PC-3 (cell line): ENCODE results near the gene BCAS3. TPM values are rescaled to one million over a fixed set of nuclear protein-coding genes. Genes with fewer than 3 reads are reported as not detected.

Source experiments
- ATAC-seq: fragments of 200-7000 bp; cut with Tn5 transposase; 2 replicates; pipeline ENCODE4 v1.9.1; 2020; ENCODE audit warnings: mild to moderate bottlenecking, moderate library complexity
- BruUV-seq: library from RNA; stranded (reverse); fragments of 400-500 nt; replicated peaks from 2 replicates; lab custom pipeline; 2021; lab: Mats Ljungman, UMichigan
- CTCF ChIA-PET: fragments of 300-600 bp; sonication (Branson Sonifier 250); formaldehyde crosslinking; loops from one replicate; lab custom pipeline; 2022; ENCODE audit warnings: antibody characterized with exemption; lab: Charles Lee
- POLR2A ChIA-PET: fragments of 300-600 bp; sonication (Branson Sonifier 250); formaldehyde crosslinking; loops from one replicate; lab custom pipeline; 2022; ENCODE audit warnings: antibody characterized with exemption; ENCODE audit not compliant: unreplicated experiment; lab: Charles Lee
- DNase-seq: peaks from one replicate; pipeline ENCODE4 v3.0.0-alpha.2; 2015
- H2AFZ ChIP-seq: fragments of 300-600 bp; sonication (generic); 2 replicates; pipeline ENCODE4 v1.6.0; 2016; ENCODE audit warnings: antibody characterized with exemption, low read length
- H3F3A ChIP-seq: fragments of 300-600 bp; sonication (generic); one replicate; pipeline ENCODE4 v1.6.0; 2017; ENCODE audit warnings: antibody characterized with exemption, low read length, control low read depth, mild to moderate bottlenecking; ENCODE audit not compliant: unreplicated experiment
- H3K27ac ChIP-seq: fragments of 300-600 bp; sonication (generic); 2 replicates; pipeline ENCODE4 v1.5.1; 2016; ENCODE audit warnings: mild to moderate bottlenecking, low read length
- H3K27me3 ChIP-seq: fragments of 300-600 bp; sonication (generic); 2 replicates; pipeline ENCODE4 v1.6.1; 2016; ENCODE audit warnings: low read length, mixed read lengths
- H3K36me3 ChIP-seq: fragments of 300-600 bp; sonication (generic); 2 replicates; pipeline ENCODE4 v1.6.1; 2016; ENCODE audit warnings: low read depth, mixed run types, low read length, mixed read lengths
- H3K4me1 ChIP-seq: fragments of 300-600 bp; sonication (generic); 2 replicates; pipeline ENCODE4 v1.5.1; 2016; ENCODE audit warnings: low read length; ENCODE audit not compliant: insufficient read depth
- H3K4me2 ChIP-seq: fragments of 300-600 bp; sonication (generic); 2 replicates; pipeline ENCODE4 v1.6.0; 2016; ENCODE audit warnings: low read length
- H3K4me3 ChIP-seq: fragments of 300-600 bp; sonication (generic); 2 replicates; pipeline ENCODE4 v1.5.1; 2016; ENCODE audit warnings: mild to moderate bottlenecking, low read length, mixed read lengths
- H3K79me2 ChIP-seq: fragments of 300-600 bp; sonication (generic); 2 replicates; pipeline ENCODE4 v1.6.1; 2017; ENCODE audit warnings: low read length, mixed read lengths
- H3K9ac ChIP-seq: fragments of 300-600 bp; sonication (generic); 2 replicates; pipeline ENCODE4 v1.6.0; 2016; ENCODE audit warnings: mild to moderate bottlenecking, low read length
- H3K9me2 ChIP-seq: fragments of 300-600 bp; sonication (generic); replicated peaks from 2 replicates; pipeline ENCODE4 v1.6.1; 2016; ENCODE audit warnings: mixed run types, low read length, mixed read lengths
- H3K9me3 ChIP-seq: fragments of 300-600 bp; sonication (generic); 2 replicates; pipeline ENCODE4 v1.6.1; 2016; ENCODE audit warnings: low read length, mixed read lengths
- H4K20me1 ChIP-seq: fragments of 300-600 bp; sonication (generic); 2 replicates; pipeline ENCODE4 v1.6.1; 2016; ENCODE audit warnings: low read length, mixed read lengths
- CTCF ChIP-seq: fragments of 300-600 bp; sonication (generic); conservative IDR thresholded peaks from 2 replicates; pipeline ENCODE4 v1.5.1; 2017; ENCODE audit warnings: antibody characterized with exemption, low read depth, mild to moderate bottlenecking, low read length
- EZH2 ChIP-seq: fragments of 300-600 bp; sonication (generic); IDR thresholded peaks from one replicate; pipeline ENCODE4 v1.6.1; 2017; ENCODE audit warnings: antibody characterized with exemption, mild to moderate bottlenecking, low read length; ENCODE audit not compliant: unreplicated experiment
- EZH2phosphoT487 ChIP-seq: fragments of 300-600 bp; sonication (generic); IDR thresholded peaks from 2 replicates; pipeline ENCODE4 v1.6.1; 2018; ENCODE audit warnings: mild to moderate bottlenecking, antibody characterized with exemption, low read length, borderline replicate concordance
- intact Hi-C: fragments of 100-400 bp; cut with micrococcal nuclease; formaldehyde crosslinking; loops from 2 replicates; pipeline ENCODE4 v1.9.0; 2023
- total RNA-seq: library from RNA; depleted of rRNA; stranded (reverse); fragments of >200 nt; gene quantifications from 2 replicates; pipeline ENCODE4 v1.2.3, GENCODE V29; 2014

BCAS3 gene
- total RNA-seq, 1 experiment from 2014 or later: 25.9 TPM

- Histone ChIP-seq H3K4me3 (no peak overlapping the region), H3K9ac (no peak overlapping the region), H3K79me2 (peaks cover 9% of the 10 kb centered on the region), H3K4me2 (peak overlapping the region; percentile 48), H3K4me1 (peaks cover 25% of the 10 kb centered on the region), H3K27me3 (no peaks in the 10 kb centered on the region), H3K9me2 (no peaks in the 10 kb centered on the region), H2AFZ (no peak overlapping the region), H3K27ac (no peak overlapping the region), H3F3A (no peaks in the 10 kb centered on the region), H4K20me1 (no peaks in the 10 kb centered on the region), H3K9me3 (no peaks in the 10 kb centered on the region), H3K36me3 (no peaks in the 10 kb centered on the region)
- ATAC-seq (no peak), DNase-seq (no peak)
- no TSS peak for BruUV-seq
- ChIA-PET POLR2A (no interaction called here), CTCF (no interaction called here)
- TF ChIP-seq EZH2: no peak
- peak; percentile 37; the same call in 1 of the 2 replicates for TF ChIP-seq CTCF
- intact Hi-C loops: loop anchor here (1.0 to 10.0 kb wide), 4 partner anchors 274 to 690 kb away; no protein-coding TSS in a partner anchor
Observed at GRCh38 chr17:61410141-61411010, 732.7 kb downstream of the BCAS3 start.

- H3K27me3 ChIP-seq: no peaks in the 10 kb centered on the region
- intact Hi-C loops: loop anchor here (1.0 to 10.0 kb wide), 4 partner anchors 274 to 691 kb away; no protein-coding TSS in a partner anchor
- H3K4me3 ChIP-seq: peak overlapping the region; percentile 84
- CTCF ChIA-PET: no interaction called here
- peak overlapping the region; percentile 96 for H3K4me2 ChIP-seq
- POLR2A ChIA-PET: no interaction called here
- peaks cover 25% of the 10 kb centered on the region for H3K4me1 ChIP-seq
- DNase-seq (no peak), ATAC-seq (no peak)
- no TSS peak for BruUV-seq
- H3K9me3 ChIP-seq: no peaks in the 10 kb centered on the region
- H3K79me2 ChIP-seq: peaks cover 9% of the 10 kb centered on the region
- H3K9me2 ChIP-seq: no peaks in the 10 kb centered on the region
- no peak for TF ChIP-seq CTCF
- TF ChIP-seq EZH2: no peak
- no peak for TF ChIP-seq EZH2phosphoT487
- no peaks in the 10 kb centered on the region for H4K20me1 ChIP-seq
- H3K9ac ChIP-seq: peak overlapping the region; percentile 82
- no peaks in the 10 kb centered on the region for H3F3A ChIP-seq
- H3K36me3 ChIP-seq: no peaks in the 10 kb centered on the region
- H2AFZ ChIP-seq: peak overlapping the region; percentile 97
- H3K27ac ChIP-seq: peak overlapping the region; percentile 81
Observed at GRCh38 chr17:61411011-61411260, 733.3 kb downstream of the BCAS3 start.
